Colonic mucosa (tissue), 4 donors: ENCODE measurements around the gene TENT5C. TPM values are rescaled to one million over a fixed set of nuclear protein-coding genes. Genes with fewer than 3 reads are reported as not detected.

Experiments used
- DNase-seq: peaks from one replicate; pipeline ENCODE4 v3.0.0-alpha.2; 2020
- H3K27ac ChIP-seq: fragments of 200-600 bp; one replicate; pipeline ENCODE4 v1.8.0; 2021
- H3K27me3 ChIP-seq: fragments of 200-600 bp; one replicate; pipeline ENCODE4 v1.8.0; 2021
- H3K36me3 ChIP-seq: fragments of 200-600 bp; one replicate; pipeline ENCODE4 v1.8.0; 2021
- H3K4me1 ChIP-seq: fragments of 200-600 bp; one replicate; pipeline ENCODE4 v1.8.0; 2021; ENCODE audit warnings: mild to moderate bottlenecking
- H3K4me3 ChIP-seq: fragments of 200-600 bp; one replicate; pipeline ENCODE4 v1.8.0; 2021
- H3K9ac ChIP-seq, 2 donors: one replicate each; pipeline ENCODE4 v1.7.0; 2013; ENCODE audit warnings: control low read depth in 2 of 2, low read depth in 2 of 2, low read length in 2 of 2
- H3K9me3 ChIP-seq: fragments of 200-600 bp; one replicate; pipeline ENCODE4 v1.8.0; 2021
- intact Hi-C: fragments of 100-400 bp; cut with DNase I; formaldehyde crosslinking; loops from one replicate; pipeline ENCODE4 v1.14.1; 2022
- total RNA-seq, 2 donors: library from RNA; stranded (reverse); fragmentation: NEBNext Ultra II Directional in 1 of 2; extraction: Animal tissue kit (Norgen Biotek cat#: 25700) in 1 of 2; gene quantifications; one replicate each; pipeline ENCODE4 v1.2.1, GENCODE V29; 2021
- TF ChIP-seq, protein P1 (sequence below): fragments of 200-600 bp; IDR thresholded peaks from one replicate; pipeline ENCODE4 v1.8.0; 2022; ENCODE audit warnings: antibody characterized with exemption, mild to moderate bottlenecking
- donor health status: healthy.
- donor health status: DM: no; HTN: no; CAD: no.
- donor health status: DM: no; HTN: no; CAD: no.

Gene TENT5C
- total RNA-seq, 2 donors from 2014 or later, result 40.7 to 58.5 TPM

DNA sequence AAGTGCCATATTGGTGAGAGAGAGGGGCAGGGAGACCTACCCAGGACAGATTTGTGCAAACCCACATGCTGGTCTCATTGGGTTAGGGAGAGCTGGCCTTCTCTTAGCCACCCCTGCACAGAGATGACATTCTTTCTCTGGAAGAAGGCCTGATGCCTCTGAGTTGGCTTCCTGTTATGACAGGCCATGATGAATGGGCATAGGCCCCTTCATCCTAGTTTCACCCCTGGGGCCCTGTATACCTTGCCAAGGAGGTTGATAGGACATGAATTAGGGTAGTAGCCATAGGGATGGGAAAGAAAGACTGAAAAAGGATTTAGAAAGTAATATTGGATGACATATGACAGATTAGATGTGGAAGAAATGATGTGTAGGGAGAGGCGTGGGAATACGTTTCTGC lies 46.6 kb downstream of the TENT5C start:
- Histone ChIP-seq H3K4me1 (no peaks in the 10 kb centered on the region), H3K9me3 (no peaks in the 10 kb centered on the region), H3K4me3 (no peak overlapping the region), H3K27me3 (no peaks in the 10 kb centered on the region), H3K9ac (no peak overlapping the region), H3K36me3 (no peaks in the 10 kb centered on the region), H3K27ac (no peak overlapping the region)
- TF ChIP-seq, protein P1, sequence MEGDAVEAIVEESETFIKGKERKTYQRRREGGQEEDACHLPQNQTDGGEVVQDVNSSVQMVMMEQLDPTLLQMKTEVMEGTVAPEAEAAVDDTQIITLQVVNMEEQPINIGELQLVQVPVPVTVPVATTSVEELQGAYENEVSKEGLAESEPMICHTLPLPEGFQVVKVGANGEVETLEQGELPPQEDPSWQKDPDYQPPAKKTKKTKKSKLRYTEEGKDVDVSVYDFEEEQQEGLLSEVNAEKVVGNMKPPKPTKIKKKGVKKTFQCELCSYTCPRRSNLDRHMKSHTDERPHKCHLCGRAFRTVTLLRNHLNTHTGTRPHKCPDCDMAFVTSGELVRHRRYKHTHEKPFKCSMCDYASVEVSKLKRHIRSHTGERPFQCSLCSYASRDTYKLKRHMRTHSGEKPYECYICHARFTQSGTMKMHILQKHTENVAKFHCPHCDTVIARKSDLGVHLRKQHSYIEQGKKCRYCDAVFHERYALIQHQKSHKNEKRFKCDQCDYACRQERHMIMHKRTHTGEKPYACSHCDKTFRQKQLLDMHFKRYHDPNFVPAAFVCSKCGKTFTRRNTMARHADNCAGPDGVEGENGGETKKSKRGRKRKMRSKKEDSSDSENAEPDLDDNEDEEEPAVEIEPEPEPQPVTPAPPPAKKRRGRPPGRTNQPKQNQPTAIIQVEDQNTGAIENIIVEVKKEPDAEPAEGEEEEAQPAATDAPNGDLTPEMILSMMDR, result no peak
- no peak for DNase-seq
- intact Hi-C loops, result no loop called here

DNA sequence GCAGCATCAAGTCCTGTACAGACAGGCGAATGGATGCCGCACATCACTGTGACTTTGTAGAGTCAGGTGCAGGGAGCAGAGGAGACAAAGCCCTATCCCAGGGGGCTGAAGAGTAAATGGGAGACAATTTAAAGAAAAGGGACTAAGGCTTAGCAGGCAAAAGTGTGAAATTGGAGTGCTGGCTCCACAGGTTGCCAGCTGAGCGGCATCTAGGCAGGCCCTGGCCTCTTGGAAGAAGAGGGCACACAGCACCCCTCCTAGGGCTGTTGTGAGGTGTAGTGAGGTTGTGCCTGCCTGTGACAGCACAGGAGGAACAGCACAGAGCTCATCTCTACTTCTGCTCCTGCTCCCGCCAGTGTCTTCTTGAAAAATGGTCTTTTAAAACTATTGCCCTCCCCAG lies 47.3 kb downstream of the TENT5C start:
- no peaks in the 10 kb centered on the region for H3K36me3 ChIP-seq
- DNase-seq, result no peak
- H3K4me1 ChIP-seq, result no peaks in the 10 kb centered on the region
- TF ChIP-seq, protein P1, result no peak
- no peaks in the 10 kb centered on the region for H3K9me3 ChIP-seq
- H3K27me3 ChIP-seq, result no peaks in the 10 kb centered on the region
- H3K9ac ChIP-seq, result no peak overlapping the region
- intact Hi-C loops, result no loop called here
- H3K4me3 ChIP-seq, result no peak overlapping the region
- H3K27ac ChIP-seq, result no peak overlapping the region

DNA sequence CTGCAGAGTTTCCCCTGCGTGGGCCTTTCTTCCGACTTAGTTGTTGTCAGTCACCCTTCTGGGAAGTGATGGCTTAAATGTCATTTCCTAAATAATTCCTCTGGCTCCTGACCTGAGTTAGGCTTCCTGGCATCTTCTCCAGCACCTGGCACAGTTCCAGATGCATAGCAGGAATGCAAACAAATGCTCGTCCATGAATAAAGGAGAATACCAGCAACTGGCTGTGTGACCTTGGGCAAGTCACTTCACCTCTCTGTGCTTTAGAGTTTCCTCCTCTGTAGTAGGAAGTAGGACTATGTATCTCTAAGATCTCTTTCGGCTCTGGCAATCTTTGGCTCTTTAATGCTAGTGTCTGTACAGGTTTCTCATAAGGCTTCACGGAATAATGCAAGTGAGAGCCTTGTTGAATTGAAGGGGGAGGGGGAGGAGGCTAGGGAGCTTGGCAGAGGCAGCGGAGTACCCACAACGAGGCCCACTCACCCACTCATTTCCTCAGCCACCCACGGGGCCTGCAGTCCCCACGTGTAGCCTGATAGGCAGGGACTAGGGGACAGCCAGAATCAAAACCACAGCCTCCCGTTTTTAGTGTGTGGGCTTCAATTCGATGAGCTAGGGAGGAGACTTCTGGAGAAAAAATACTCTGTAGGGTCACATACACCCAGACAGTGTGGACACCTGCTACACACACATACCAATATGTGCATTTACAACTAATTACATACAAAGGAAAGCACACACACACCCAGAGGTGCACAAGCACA lies 48.1 kb downstream of the TENT5C start:
- no peak for DNase-seq
- Histone ChIP-seq H3K4me1 (no peaks in the 10 kb centered on the region), H3K9ac (peak overlapping the region; percentile 28 to 43), H3K9me3 (no peaks in the 10 kb centered on the region), H3K4me3 (no peak overlapping the region), H3K27ac (no peak overlapping the region), H3K27me3 (no peaks in the 10 kb centered on the region), H3K36me3 (no peaks in the 10 kb centered on the region)
- TF ChIP-seq, protein P1, result no peak
- intact Hi-C loops, result no loop called here

DNA sequence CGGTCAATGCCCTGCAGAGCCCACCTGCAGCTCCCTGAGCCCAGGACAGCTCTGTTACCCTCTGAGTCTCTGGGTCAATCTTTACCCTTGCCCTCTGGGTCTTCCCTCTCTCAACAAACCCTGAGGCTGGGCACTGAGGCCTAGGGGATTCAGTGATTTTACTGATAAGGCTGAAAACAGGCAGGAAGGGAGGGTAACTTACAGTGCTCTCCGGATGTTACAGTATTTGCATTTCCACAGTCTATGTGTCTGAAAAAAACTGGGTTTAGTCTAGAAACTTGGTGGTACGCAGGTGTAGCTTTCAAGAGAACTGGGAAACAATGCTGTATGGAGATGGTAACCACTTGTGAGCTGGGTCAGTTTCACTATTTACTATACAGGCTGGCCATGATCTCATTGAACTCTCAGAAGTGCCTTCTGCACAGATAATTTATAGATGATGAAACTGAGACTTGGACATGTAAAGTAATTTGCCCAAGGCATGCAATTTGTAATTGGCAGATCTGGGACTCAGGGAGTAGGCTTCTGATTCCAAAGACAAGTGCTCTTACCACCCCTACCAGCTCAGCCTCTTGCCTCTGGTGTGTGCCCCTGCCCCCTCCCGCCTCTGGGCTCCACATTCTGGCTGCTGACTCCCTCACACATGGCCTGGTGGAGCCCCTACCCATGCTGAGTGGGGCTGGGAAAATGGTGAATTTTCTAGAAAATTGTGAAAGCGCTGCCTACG lies 48.8 kb downstream of the TENT5C start:
- DNase-seq, result no peak
- TF ChIP-seq, protein P1, result no peak
- H3K27ac ChIP-seq, result no peak overlapping the region
- H3K9ac ChIP-seq, result peak overlapping the region in 1 of 2 donors; percentile 43
- no peaks in the 10 kb centered on the region for H3K9me3 ChIP-seq
- intact Hi-C loops, result no loop called here
- H3K4me1 ChIP-seq, result no peaks in the 10 kb centered on the region
- no peaks in the 10 kb centered on the region for H3K27me3 ChIP-seq
- H3K4me3 ChIP-seq, result no peak overlapping the region
- H3K36me3 ChIP-seq, result no peaks in the 10 kb centered on the region

DNA sequence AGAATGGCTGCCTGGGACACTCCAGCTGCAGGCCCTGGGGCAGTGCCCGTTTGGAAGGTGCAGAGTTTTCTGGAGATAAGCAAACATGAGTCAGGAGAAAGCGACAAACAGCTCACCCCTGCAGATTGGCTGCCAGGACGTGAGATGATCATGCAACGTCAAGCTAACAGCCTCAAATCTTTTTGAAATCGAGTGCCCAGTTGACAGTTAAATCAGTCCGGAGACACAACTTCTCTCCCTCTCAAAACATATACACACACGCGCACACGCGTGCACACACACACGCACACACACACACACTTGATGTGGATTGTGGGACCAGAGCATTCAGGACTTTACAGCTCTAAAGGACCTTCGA lies 49.4 kb downstream of the TENT5C start:
- intact Hi-C loops, result no loop called here
- H3K36me3 ChIP-seq, result no peaks in the 10 kb centered on the region
- H3K4me3 ChIP-seq, result no peak overlapping the region
- H3K27me3 ChIP-seq, result no peaks in the 10 kb centered on the region
- H3K4me1 ChIP-seq, result no peaks in the 10 kb centered on the region
- H3K9me3 ChIP-seq, result no peaks in the 10 kb centered on the region
- no peak overlapping the region for H3K9ac ChIP-seq
- TF ChIP-seq, protein P1, result no peak
- no peak overlapping the region for H3K27ac ChIP-seq
- no peak for DNase-seq
